ENCODE data around the gene PCGF2.

GRCh38 chr17:38752308-38753070, 4.4 kb upstream of the PCGF2 start, which contains the start of gene PSMB3:
- TF ChIP-seq EZH2 (optimal IDR thresholded peaks at IDR 0.05; ENCODE audit: low read depth, low read length) (no peak), CTCF (IDR thresholded peaks at IDR 0.05; ENCODE audit: low read length) (no peak)
